ENCODE data around the gene DCAF12. TPM values are rescaled to one million over a fixed set of nuclear protein-coding genes. Genes with fewer than 3 reads are reported as not detected.

DCAF12 gene
- polyA plus RNA-seq, 1 donor from 2014 or later: 37.7 TPM

GRCh38 chr9:34037626-34038025 is 88.9 kb downstream of the DCAF12 start:
- no peaks in the 10 kb centered on the region for H3K36me3 ChIP-seq (ENCODE audit: insufficient read depth, low read length)

GRCh38 chr9:34036625-34037024 is 89.9 kb downstream of the DCAF12 start:
- H3K9me3 ChIP-seq (ENCODE audit: low read length): peaks cover 5% of the 10 kb centered on the region
- no peaks in the 10 kb centered on the region for H3F3A ChIP-seq (ENCODE audit: insufficient read depth, low read length, poor library complexity, severe bottlenecking)
- H3K4me3 ChIP-seq (ENCODE audit: low read length): no peak overlapping the region
- no peak overlapping the region for H3K4me2 ChIP-seq (ENCODE audit: low read length)
- H3K9me2 ChIP-seq (ENCODE audit: insufficient read depth, low read length): no peaks in the 10 kb centered on the region
- no peak overlapping the region for H3K9ac ChIP-seq (ENCODE audit: low read length)
- H3K27ac ChIP-seq (ENCODE audit: low read length): no peak overlapping the region
- no peaks in the 10 kb centered on the region for H3K27me3 ChIP-seq (ENCODE audit: insufficient read depth, low read depth, low read length)
- no peak overlapping the region for H2AFZ ChIP-seq (ENCODE audit: low read depth, low read length)
- TF ChIP-seq TAF1 (IDR thresholded peaks at IDR 0.05; ENCODE audit: low read depth) (no peak), RAD21 (conservative IDR thresholded peaks at IDR 0.05) (no peak), EP300 (conservative IDR thresholded peaks at IDR 0.05; ENCODE audit: poor library complexity, severe bottlenecking) (no peak)
- H3K79me2 ChIP-seq (replicated peaks; ENCODE audit: insufficient read depth, low read length): peaks cover 41% of the 10 kb centered on the region
- no peaks in the 10 kb centered on the region for H4K20me1 ChIP-seq (ENCODE audit: insufficient read depth)
- H3K36me3 ChIP-seq (ENCODE audit: insufficient read depth, low read length): no peaks in the 10 kb centered on the region

More at GRCh38 chr9:34037626-34038025, 88.9 kb downstream of the DCAF12 start:
- Histone ChIP-seq H3K79me2 (replicated peaks; ENCODE audit: insufficient read depth, low read length) (peaks cover 34% of the 10 kb centered on the region), H4K20me1 (ENCODE audit: insufficient read depth) (no peaks in the 10 kb centered on the region), H2AFZ (ENCODE audit: low read depth, low read length) (no peak overlapping the region), H3K4me2 (ENCODE audit: low read length) (no peak overlapping the region), H3K9me3 (ENCODE audit: low read length) (no peaks in the 10 kb centered on the region), H3F3A (ENCODE audit: insufficient read depth, low read length, poor library complexity, severe bottlenecking) (no peaks in the 10 kb centered on the region), H3K27me3 (ENCODE audit: insufficient read depth, low read depth, low read length) (no peaks in the 10 kb centered on the region), H3K4me3 (ENCODE audit: low read length) (no peak overlapping the region), H3K9ac (ENCODE audit: low read length) (no peak overlapping the region), H3K9me2 (ENCODE audit: insufficient read depth, low read length) (no peaks in the 10 kb centered on the region), H3K27ac (ENCODE audit: low read length) (no peak overlapping the region)
- TF ChIP-seq MXI1 (conservative IDR thresholded peaks at IDR 0.05; ENCODE audit: poor library complexity, severe bottlenecking): no peak
- no peak for TF ChIP-seq RAD21 (conservative IDR thresholded peaks at IDR 0.05)
- no peak for TF ChIP-seq CTCF (IDR thresholded peaks at IDR 0.05; ENCODE audit: poor library complexity, severe bottlenecking)
- TF ChIP-seq EP300 (conservative IDR thresholded peaks at IDR 0.05; ENCODE audit: poor library complexity, severe bottlenecking): no peak
- TF ChIP-seq SMC3 (conservative IDR thresholded peaks at IDR 0.05; ENCODE audit: poor library complexity): no peak
- no peak for TF ChIP-seq TAF1 (IDR thresholded peaks at IDR 0.05; ENCODE audit: low read depth)
- no peak for TF ChIP-seq REST (IDR thresholded peaks at IDR 0.05; ENCODE audit: borderline replicate concordance)
- no peak for TF ChIP-seq EZH2 (IDR thresholded peaks at IDR 0.05; ENCODE audit: borderline replicate concordance, insufficient read depth, low read length, poor library complexity, severe bottlenecking)
- no peak for TF ChIP-seq POLR2AphosphoS5 (IDR thresholded peaks at IDR 0.05)

Small RNAs within 50 kb of the gene (small RNA-seq; reads per million reads assigned to genes)
- 0 to 0.08 (median 0.03) reads per million in 3 experiments for gene RN7SKP114

Other genes starting within 250 kb of the DCAF12 start
- 9.1 and 9.2 TPM in 2 replicates for gene UBAP2, start 77.8 kb downstream of the DCAF12 start, polyA plus RNA-seq
- 33.2 and 35.1 TPM in 2 replicates for gene UBAP1, start 52.3 kb upstream of the DCAF12 start, polyA plus RNA-seq
- gene KIF24, start 202.6 kb upstream of the DCAF12 start, polyA plus RNA-seq: 0.19 and 0.36 TPM in 2 replicates
- gene NUDT2, start 202.9 kb upstream of the DCAF12 start, polyA plus RNA-seq: 62.6 and 88.3 TPM in 2 replicates

Measured in neural cell (in vitro differentiated cells).